Prostate gland (tissue), 2 donors: ENCODE data around the gene RBM33. TPM values are rescaled to one million over a fixed set of nuclear protein-coding genes. Genes with fewer than 3 reads are reported as not detected.

Experiments used
- DNase-seq: peaks from one replicate; pipeline ENCODE4 v3.0.0-alpha.2; 2019; ENCODE audit warnings: low spot score
- H3K27ac ChIP-seq, 2 donors: fragments of 200-600 bp; sonication (generic); 2 replicates each; pipeline ENCODE4 v1.5.1; 2017 to 2019
- H3K27me3 ChIP-seq: fragments of 200-600 bp; sonication (generic); replicated peaks from 2 replicates; pipeline ENCODE4 v1.5.1; 2019; ENCODE audit not compliant: insufficient read depth
- H3K36me3 ChIP-seq, 2 donors: fragments of 200-600 bp; sonication (generic); 1 replicate in 1 of 2; 2 replicates in 1 of 2; pipeline versions ENCODE4 v1.5.1 to v1.8.1; 2017 to 2019
- H3K4me1 ChIP-seq: fragments of 200-600 bp; sonication (generic); replicated peaks from 2 replicates; pipeline ENCODE4 v1.5.1; 2019
- H3K4me3 ChIP-seq, 2 donors: fragments of 200-600 bp; sonication (generic); 2 replicates each; pipeline ENCODE4 v1.5.1; 2017 to 2019
- H3K9me3 ChIP-seq: fragments of 200-600 bp; sonication (generic); 2 replicates; pipeline ENCODE4 v1.5.1; 2017
- CTCF ChIP-seq, 4 experiments: fragments of 200-600 bp in 2 of 4; fragments of 450-650 bp in 2 of 4; sonication (generic) in 2 of 4; IDR thresholded peaks; 1 replicate in 3 of 4; 2 replicates in 1 of 4; pipeline ENCODE4 v1.5.1; 2016 to 2019; ENCODE audit warnings: antibody characterized with exemption in 4 of 4, mild to moderate bottlenecking in 2 of 4, moderate library complexity in 2 of 4
- POLR2A ChIP-seq: fragments of 450-650 bp; IDR thresholded peaks from one replicate; pipeline ENCODE4 v1.6.1; 2016; ENCODE audit warnings: antibody characterized with exemption, mild to moderate bottlenecking
- POLR2AphosphoS5 ChIP-seq: sonication (generic); formaldehyde crosslinking; IDR thresholded peaks from one replicate; pipeline ENCODE4 v1.6.1; 2017; ENCODE audit warnings: antibody characterized with exemption
- WGBS: methylation state at CpG from one replicate; pipeline ENCODE4 v1.1.5; 2018; 5-methylcytosine and 5-hydroxymethylcytosine counted together
- intact Hi-C: fragments of 100-400 bp; cut with DNase I; formaldehyde crosslinking; loops from one replicate; pipeline ENCODE4 v1.14.2; 2022
- total RNA-seq, 2 donors: library from RNA; depleted of rRNA; stranded (reverse); fragments of >200 nt; gene quantifications; one replicate each; pipeline ENCODE4 v1.1.0, GENCODE V29; 2016

RBM33 gene
- total RNA-seq, 2 donors from 2014 or later, result 33.2 to 82.9 TPM

GRCh38 chr7:155693826-155694225 lies 49.4 kb downstream of the RBM33 start:
- no peaks in the 10 kb centered on the region for H3K9me3 ChIP-seq
- H3K4me1 ChIP-seq, result no peaks in the 10 kb centered on the region
- TF ChIP-seq CTCF (IDR thresholded peaks at IDR 0.05) (no peak), POLR2A (no peak), POLR2AphosphoS5 (no peak)
- 90% methylated on average over 5 of the region's 5 CpGs for WGBS
- no peak for DNase-seq
- no peak overlapping the region for H3K4me3 ChIP-seq
- intact Hi-C loops, result no loop called here
- no peaks in the 10 kb centered on the region for H3K27me3 ChIP-seq
- no peaks in the 10 kb centered on the region for H3K36me3 ChIP-seq
- H3K27ac ChIP-seq, result no peak overlapping the region

- Histone ChIP-seq H3K36me3 (no peaks in the 10 kb centered on the region), H3K27ac (no peak overlapping the region), H3K27me3 (no peaks in the 10 kb centered on the region), H3K4me3 (no peak overlapping the region), H3K4me1 (no peaks in the 10 kb centered on the region), H3K9me3 (no peaks in the 10 kb centered on the region)
- intact Hi-C loops, result no loop called here
- 65% methylated on average over 5 of the region's 5 CpGs for WGBS
- TF ChIP-seq POLR2AphosphoS5 (no peak), POLR2A (no peak), CTCF (IDR thresholded peaks at IDR 0.05) (no peak)
- no peak for DNase-seq
Measured at GRCh38 chr7:155694851-155695250, 50.4 kb downstream of the RBM33 start.

GRCh38 chr7:155696747-155697146 lies 52.3 kb downstream of the RBM33 start:
- no peak for TF ChIP-seq POLR2AphosphoS5
- no peak for TF ChIP-seq CTCF (IDR thresholded peaks at IDR 0.05)
- no peak for TF ChIP-seq POLR2A
- 83% methylated on average over 5 of the region's 5 CpGs for WGBS
- Histone ChIP-seq H3K36me3 (no peaks in the 10 kb centered on the region), H3K27me3 (no peaks in the 10 kb centered on the region), H3K9me3 (no peaks in the 10 kb centered on the region), H3K4me3 (no peak overlapping the region), H3K27ac (no peak overlapping the region), H3K4me1 (no peaks in the 10 kb centered on the region)
- intact Hi-C loops, result no loop called here
- no peak for DNase-seq

GRCh38 chr7:155698633-155699032 lies 54.2 kb downstream of the RBM33 start:
- no peak overlapping the region for H3K4me3 ChIP-seq
- H3K9me3 ChIP-seq, result no peaks in the 10 kb centered on the region
- no peaks in the 10 kb centered on the region for H3K27me3 ChIP-seq
- DNase-seq, result no peak
- H3K27ac ChIP-seq, result no peak overlapping the region
- intact Hi-C loops, result no loop called here
- no peaks in the 10 kb centered on the region for H3K36me3 ChIP-seq
- WGBS, result 89% methylated on average over 1 of the region's 1 CpG
- H3K4me1 ChIP-seq, result no peaks in the 10 kb centered on the region
- TF ChIP-seq CTCF (IDR thresholded peaks at IDR 0.05) (no peak), POLR2A (no peak), POLR2AphosphoS5 (no peak)

GRCh38 chr7:155699180-155699579 lies 54.7 kb downstream of the RBM33 start:
- DNase-seq, result no peak
- 95% methylated on average over 7 of the region's 7 CpGs for WGBS
- Histone ChIP-seq H3K36me3 (no peaks in the 10 kb centered on the region), H3K4me3 (no peak overlapping the region), H3K4me1 (no peaks in the 10 kb centered on the region), H3K9me3 (no peaks in the 10 kb centered on the region), H3K27me3 (no peaks in the 10 kb centered on the region), H3K27ac (no peak overlapping the region)
- no peak for TF ChIP-seq CTCF (IDR thresholded peaks at IDR 0.05)
- no peak for TF ChIP-seq POLR2AphosphoS5
- no peak for TF ChIP-seq POLR2A
- intact Hi-C loops, result no loop called here
